IMR-90 (cell line): ENCODE data around the gene LDLRAD3.

Experiments used
- CHD1 ChIP-seq: IDR thresholded peaks from 2 replicates; pipeline ENCODE4 v1.6.1; 2012; ENCODE audit warnings: low read depth, low read length, improper control_type of control experiment
- POLR2A ChIP-seq: IDR thresholded peaks from 2 replicates; pipeline ENCODE4 v1.6.1; 2012; ENCODE audit warnings: mild to moderate bottlenecking, low read depth, low read length
- TF ChIP-seq, protein P1 (sequence below): conservative IDR thresholded peaks from 2 replicates; pipeline ENCODE4 v1.5.1; 2012; ENCODE audit warnings: mild to moderate bottlenecking, low read depth, low read length, improper control_type of control experiment

- TF ChIP-seq, protein P1, sequence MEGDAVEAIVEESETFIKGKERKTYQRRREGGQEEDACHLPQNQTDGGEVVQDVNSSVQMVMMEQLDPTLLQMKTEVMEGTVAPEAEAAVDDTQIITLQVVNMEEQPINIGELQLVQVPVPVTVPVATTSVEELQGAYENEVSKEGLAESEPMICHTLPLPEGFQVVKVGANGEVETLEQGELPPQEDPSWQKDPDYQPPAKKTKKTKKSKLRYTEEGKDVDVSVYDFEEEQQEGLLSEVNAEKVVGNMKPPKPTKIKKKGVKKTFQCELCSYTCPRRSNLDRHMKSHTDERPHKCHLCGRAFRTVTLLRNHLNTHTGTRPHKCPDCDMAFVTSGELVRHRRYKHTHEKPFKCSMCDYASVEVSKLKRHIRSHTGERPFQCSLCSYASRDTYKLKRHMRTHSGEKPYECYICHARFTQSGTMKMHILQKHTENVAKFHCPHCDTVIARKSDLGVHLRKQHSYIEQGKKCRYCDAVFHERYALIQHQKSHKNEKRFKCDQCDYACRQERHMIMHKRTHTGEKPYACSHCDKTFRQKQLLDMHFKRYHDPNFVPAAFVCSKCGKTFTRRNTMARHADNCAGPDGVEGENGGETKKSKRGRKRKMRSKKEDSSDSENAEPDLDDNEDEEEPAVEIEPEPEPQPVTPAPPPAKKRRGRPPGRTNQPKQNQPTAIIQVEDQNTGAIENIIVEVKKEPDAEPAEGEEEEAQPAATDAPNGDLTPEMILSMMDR, result no peak
- TF ChIP-seq POLR2A, result no peak
- no peak for TF ChIP-seq CHD1
These were observed 89.4 kb downstream of the LDLRAD3 start for GRCh38 chr11:36033082-36033751.
